Stimulated activated CD4-positive, alpha-beta T cell treated with anti-CD3 and anti-CD28 coated beads, Interleukin-2, amount 100 ng/mL, for 24 hours (primary cell): Measurements from ENCODE around the gene SGMS1.
A peak's percentile ranks its signal among the peaks of the same experiment; 100 is the strongest.
"Not testable (repeated sequence)": the region's sequence is repeated elsewhere in the genome, so short reads cannot be mapped to it uniquely, and the experiment has no call there.

ENCODE experiments used
- DNase-seq, 2 donors: peaks; one replicate each; pipeline ENCODE4 v3.0.0-alpha.2; 2020

SGMS1 gene

GRCh38 chr10:50623663-50624412 lies at the start of gene SGMS1:
Gene SGMS1, minus strand, starts transcription at chr10:50623956. Its CDS starts 279,842 bp downstream, at chr10:50344114.
- peak; percentile 81 to 82 for DNase-seq

GRCh38 chr10:50672152-50672551 lies 48.4 kb upstream of the SGMS1 start:
- not testable (repeated sequence) for DNase-seq

- DNase-seq: not testable (repeated sequence)
Observed at GRCh38 chr10:50671645-50672044, 47.9 kb upstream of the SGMS1 start.

GRCh38 chr10:50669957-50670356 lies 46.2 kb upstream of the SGMS1 start:
- DNase-seq: not testable (repeated sequence)

- not testable (repeated sequence) for DNase-seq
Observed at GRCh38 chr10:50667353-50667752, 43.6 kb upstream of the SGMS1 start.

GRCh38 chr10:50662420-50662819 lies 38.7 kb upstream of the SGMS1 start:
- DNase-seq: not testable (repeated sequence)

GRCh38 chr10:50661563-50661962 lies 37.8 kb upstream of the SGMS1 start:
- DNase-seq: not testable (repeated sequence)

GRCh38 chr10:50659865-50660730 lies 36.3 kb upstream of the SGMS1 start:
- DNase-seq: peak; percentile 52 to 70

GRCh38 chr10:50659016-50659864 lies 35.5 kb upstream of the SGMS1 start:
- not testable (repeated sequence) for DNase-seq

GRCh38 chr10:50658165-50658564 lies 34.4 kb upstream of the SGMS1 start:
- no peak for DNase-seq

GRCh38 chr10:50653758-50654157 lies 30.0 kb upstream of the SGMS1 start:
- no peak for DNase-seq

GRCh38 chr10:50653142-50653541 lies 29.4 kb upstream of the SGMS1 start:
- no peak for DNase-seq

- no peak for DNase-seq
Observed at GRCh38 chr10:50651808-50652207, 28.1 kb upstream of the SGMS1 start.

GRCh38 chr10:50650481-50650880 lies 26.7 kb upstream of the SGMS1 start:
- no peak for DNase-seq

- DNase-seq: no peak
Observed at GRCh38 chr10:50648935-50649227, 25.1 kb upstream of the SGMS1 start.

GRCh38 chr10:50648089-50648934 lies 24.6 kb upstream of the SGMS1 start:
- no peak for DNase-seq

- DNase-seq: not testable (repeated sequence)
Observed at GRCh38 chr10:50647350-50647749, 23.6 kb upstream of the SGMS1 start.

- DNase-seq: no peak
Observed at GRCh38 chr10:50645236-50645635, 21.5 kb upstream of the SGMS1 start.

- DNase-seq: no peak
Observed at GRCh38 chr10:50641626-50642025, 17.9 kb upstream of the SGMS1 start.

- no peak for DNase-seq
Observed at GRCh38 chr10:50640238-50640637, 16.5 kb upstream of the SGMS1 start.

GRCh38 chr10:50636618-50637579 lies 13.1 kb upstream of the SGMS1 start:
- DNase-seq: no peak
